Mucosa of descending colon (tissue), 3 donors: Measurements from ENCODE around the gene TAF3. TPM values are rescaled to one million over a fixed set of nuclear protein-coding genes. Genes with fewer than 3 reads are reported as not detected.

Source experiments
- ATAC-seq: fragments of 200-7000 bp; cut with Tn5 transposase; one replicate; pipeline ENCODE4 v1.9.1; 2020; ENCODE audit warnings: mild to moderate bottlenecking, moderate library complexity
- DNase-seq, 3 donors: peaks; one replicate each; pipeline ENCODE4 v3.0.0-alpha.2; 2020
- H3K36me3 ChIP-seq: fragments of 200-600 bp; one replicate; pipeline ENCODE4 v1.8.0; 2021; ENCODE audit warnings: low read depth, mild to moderate bottlenecking
- H3K4me1 ChIP-seq: fragments of 200-600 bp; one replicate; pipeline ENCODE4 v1.8.0; 2021; ENCODE audit warnings: low read depth, mild to moderate bottlenecking
- H3K4me3 ChIP-seq: fragments of 200-600 bp; one replicate; pipeline ENCODE4 v1.8.0; 2021; ENCODE audit warnings: mild to moderate bottlenecking
- H3K9me3 ChIP-seq: fragments of 200-600 bp; one replicate; pipeline ENCODE4 v1.8.0; 2021; ENCODE audit warnings: mild to moderate bottlenecking
- CTCF ChIP-seq: fragments of 200-600 bp; IDR thresholded peaks from one replicate; pipeline ENCODE4 v1.8.0; 2022; ENCODE audit warnings: antibody characterized with exemption, mild to moderate bottlenecking
- intact Hi-C, 2 donors: fragments of 100-400 bp; cut with DNase I in 1 of 2; cut with micrococcal nuclease in 1 of 2; formaldehyde crosslinking; loops; one replicate each; pipeline versions ENCODE4 v1.11.0 to v1.11.1; 2022; cut with DNase I, micrococcal nuclease
- total RNA-seq, 3 donors: library from RNA; stranded (reverse); fragmentation: NEBNext Ultra II Directional in 2 of 3; extraction: Animal tissue kit (Norgen Biotek cat#: 25700) in 2 of 3; gene quantifications; one replicate each; pipeline versions ENCODE4 v1.2.1 to v1.2.4, GENCODE V29; 2021 to 2023
- donor health status: DM: no; HTN: no; CAD: no; lungs with moderate emphysema.
- donor health status: DM: no; HTN: no; CAD: no.
- donor health status: DM: no; HTN: yes; CAD: no.

Gene TAF3
- total RNA-seq, 3 donors from 2014 or later = 5.5 to 17.2 (median 6.0) TPM

DNA sequence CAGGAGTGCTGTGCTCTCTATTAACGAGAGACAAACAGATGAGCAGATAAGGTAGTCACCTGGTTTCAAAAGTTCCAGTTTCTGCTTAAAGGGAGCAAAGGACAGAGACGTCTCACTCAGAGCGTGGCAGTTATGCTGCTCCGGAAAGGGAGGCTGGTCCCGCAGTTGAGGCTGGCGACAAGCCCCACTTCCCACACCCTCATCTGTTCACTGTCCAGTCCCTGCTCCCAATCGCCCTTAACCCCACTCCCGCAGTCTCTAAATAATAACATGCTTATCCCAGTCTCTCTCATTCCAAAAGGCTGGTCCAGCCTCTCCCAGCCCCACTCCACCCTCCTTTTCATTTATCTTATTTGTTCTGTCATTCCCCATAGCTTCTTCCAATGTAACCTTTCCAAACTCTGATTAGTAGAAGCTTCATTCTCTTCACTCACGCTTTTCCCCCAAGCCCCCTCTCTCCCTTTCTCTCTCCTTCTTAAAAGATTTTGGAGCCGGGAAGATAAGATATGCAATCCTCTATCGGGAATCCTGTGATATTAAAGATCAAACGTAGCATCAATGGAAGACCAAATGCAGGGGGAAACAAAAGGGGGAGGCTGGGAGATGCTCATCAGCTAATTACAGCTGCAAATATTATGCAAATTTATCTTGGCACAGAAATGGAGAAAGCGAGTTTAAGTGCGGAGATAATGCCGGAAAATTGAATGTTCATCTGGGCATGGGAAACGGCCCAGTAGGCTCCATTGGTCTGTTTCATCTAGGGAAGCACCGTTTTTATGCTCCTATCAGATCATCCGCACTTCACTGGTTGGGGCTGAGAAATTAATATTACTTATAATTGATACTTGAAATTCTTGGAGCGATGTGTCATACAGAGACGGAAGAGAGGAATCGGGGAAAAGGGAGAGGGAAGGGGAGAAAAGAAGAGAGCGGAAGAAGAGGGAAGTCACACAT, 219.9 kb downstream of the TAF3 start:
- Histone ChIP-seq H3K9me3 (no peaks in the 10 kb centered on the region), H3K36me3 (no peaks in the 10 kb centered on the region), H3K4me1 (peaks cover 9% of the 10 kb centered on the region), H3K4me3 (no peak overlapping the region)
- no peak for TF ChIP-seq CTCF
- DNase-seq (no peak), ATAC-seq (no peak)
- intact Hi-C loops = no loop called here

DNA sequence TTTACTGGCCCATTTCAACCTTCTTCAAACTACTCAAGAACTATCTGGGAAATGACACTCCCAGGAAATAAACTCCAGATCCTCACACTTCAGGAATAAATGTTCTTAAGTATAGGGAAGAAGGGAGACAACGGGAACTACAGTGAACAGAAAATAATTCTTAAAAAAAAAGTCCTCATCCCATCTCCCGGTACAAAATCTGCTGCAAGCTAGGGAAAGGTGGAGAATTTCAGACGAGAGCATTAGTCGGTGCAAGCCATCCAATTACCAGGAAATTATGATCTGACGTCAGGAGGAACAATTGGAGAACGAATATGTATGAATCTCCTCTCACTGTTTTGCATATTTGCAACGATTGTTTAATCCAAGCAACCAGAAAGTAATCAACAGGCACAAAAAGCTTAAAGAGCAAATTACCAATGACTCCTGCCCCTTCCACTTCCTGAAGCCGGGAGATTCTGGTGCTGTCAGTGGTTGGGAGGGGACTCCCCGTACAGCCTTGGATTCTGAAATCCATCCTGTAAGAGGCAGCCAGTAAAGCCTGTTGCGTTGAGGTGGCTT, 221.1 kb downstream of the TAF3 start:
- no peak for TF ChIP-seq CTCF
- Histone ChIP-seq H3K36me3 (no peaks in the 10 kb centered on the region), H3K4me1 (peaks cover 4% of the 10 kb centered on the region), H3K4me3 (no peak overlapping the region), H3K9me3 (no peaks in the 10 kb centered on the region)
- DNase-seq (no peak), ATAC-seq (no peak)
- intact Hi-C loops = no loop called here

GRCh38 chr10:8040651-8041050, 222.3 kb downstream of the TAF3 start:
- Histone ChIP-seq H3K4me3 (no peak overlapping the region), H3K36me3 (no peaks in the 10 kb centered on the region), H3K4me1 (peaks cover 7% of the 10 kb centered on the region), H3K9me3 (no peaks in the 10 kb centered on the region)
- ATAC-seq (no peak), DNase-seq (no peak)
- intact Hi-C loops = no loop called here
- no peak for TF ChIP-seq CTCF

GRCh38 chr10:8041284-8041991, 223.1 kb downstream of the TAF3 start:
- intact Hi-C loops = no loop called here
- DNase-seq (no peak), ATAC-seq (no peak)
- Histone ChIP-seq H3K36me3 (no peaks in the 10 kb centered on the region), H3K9me3 (no peaks in the 10 kb centered on the region), H3K4me1 (peaks cover 7% of the 10 kb centered on the region), H3K4me3 (no peak overlapping the region)
- no peak for TF ChIP-seq CTCF

DNA sequence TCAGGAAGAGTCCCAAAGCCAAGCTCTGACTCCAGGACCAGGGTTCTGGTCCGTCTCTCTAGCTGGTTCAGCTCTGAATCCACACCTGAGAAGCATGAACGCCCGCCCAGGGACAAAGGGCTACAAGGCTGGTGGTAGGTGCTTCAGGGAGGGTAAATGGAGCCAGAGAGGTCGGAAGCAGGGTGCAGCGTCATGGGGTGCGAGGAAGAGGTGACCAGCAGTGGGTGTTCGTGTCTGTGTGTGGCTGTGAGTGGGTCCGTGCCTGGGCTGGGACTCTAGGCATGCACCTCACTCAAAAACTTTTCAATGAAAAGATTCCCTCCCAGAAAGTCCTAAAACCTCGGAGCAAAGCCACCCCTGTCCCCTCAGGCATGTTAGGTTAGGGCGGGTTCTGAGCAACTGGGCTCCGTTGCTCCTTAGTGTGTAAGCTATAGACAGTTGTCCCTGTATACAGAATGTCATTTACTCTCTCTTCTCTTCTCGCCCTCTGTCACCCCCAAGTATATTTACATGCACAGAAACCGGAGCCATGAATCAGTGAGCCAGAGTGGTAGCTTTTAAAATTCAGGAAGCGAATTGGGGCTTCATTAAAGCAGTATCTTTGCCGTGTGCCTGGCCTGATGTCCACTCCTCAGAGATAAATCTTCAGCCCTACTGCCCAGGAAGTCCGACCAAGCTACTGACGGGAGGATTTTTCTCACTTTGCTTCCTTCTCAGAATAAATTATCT, 223.9 kb downstream of the TAF3 start:
- H3K9me3 ChIP-seq = no peaks in the 10 kb centered on the region
- intact Hi-C loops = no loop called here
- no peaks in the 10 kb centered on the region for H3K36me3 ChIP-seq
- H3K4me3 ChIP-seq = no peak overlapping the region
- H3K4me1 ChIP-seq = peaks cover 7% of the 10 kb centered on the region
- DNase-seq (no peak), ATAC-seq (no peak)
- no peak for TF ChIP-seq CTCF
